Measurements from ENCODE around the gene TP63. TPM values are rescaled to one million over a fixed set of nuclear protein-coding genes. Genes with fewer than 3 reads are reported as not detected.

The TP63 gene
- total RNA-seq, 6 experiments from 2014 or later = 0.06 to 0.55 (median 0.15) TPM; not detected in 3

DNA sequence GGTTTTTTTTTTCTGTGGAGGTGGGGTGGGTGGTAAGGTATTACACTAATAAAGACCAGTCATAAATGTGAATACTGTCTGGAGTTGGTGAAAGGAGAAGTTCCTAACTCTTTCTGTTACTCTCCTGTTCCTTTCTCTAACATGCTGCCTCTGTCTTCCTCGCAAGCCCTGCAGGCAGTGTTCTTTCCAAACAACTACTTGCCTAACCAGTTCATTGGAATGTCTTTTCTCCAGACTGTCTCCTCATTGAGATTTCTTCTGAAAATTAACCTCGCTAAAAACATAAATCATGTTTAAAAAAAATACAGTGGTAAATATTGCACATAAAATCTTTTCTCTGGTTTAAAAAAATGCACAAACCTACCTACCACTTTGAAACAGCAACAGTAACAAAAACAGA lies 135.2 kb downstream of the TP63 start:
- H3K4me3 ChIP-seq = no peak overlapping the region
- no peaks in the 10 kb centered on the region for H3K4me1 ChIP-seq
- H3K9me3 ChIP-seq = no peaks in the 10 kb centered on the region
- WGBS (ENCODE audit: insufficient coverage, low coverage, low lambda C conversion rate, missing lambda C conversion rate) = 66% methylated on average over 2 of the region's 2 CpGs
- intact Hi-C loops (cut with DNase I) = no loop called here
- no peak overlapping the region for H3K27ac ChIP-seq
- no peaks in the 10 kb centered on the region for H3K27me3 ChIP-seq
- TF ChIP-seq, protein P1, sequence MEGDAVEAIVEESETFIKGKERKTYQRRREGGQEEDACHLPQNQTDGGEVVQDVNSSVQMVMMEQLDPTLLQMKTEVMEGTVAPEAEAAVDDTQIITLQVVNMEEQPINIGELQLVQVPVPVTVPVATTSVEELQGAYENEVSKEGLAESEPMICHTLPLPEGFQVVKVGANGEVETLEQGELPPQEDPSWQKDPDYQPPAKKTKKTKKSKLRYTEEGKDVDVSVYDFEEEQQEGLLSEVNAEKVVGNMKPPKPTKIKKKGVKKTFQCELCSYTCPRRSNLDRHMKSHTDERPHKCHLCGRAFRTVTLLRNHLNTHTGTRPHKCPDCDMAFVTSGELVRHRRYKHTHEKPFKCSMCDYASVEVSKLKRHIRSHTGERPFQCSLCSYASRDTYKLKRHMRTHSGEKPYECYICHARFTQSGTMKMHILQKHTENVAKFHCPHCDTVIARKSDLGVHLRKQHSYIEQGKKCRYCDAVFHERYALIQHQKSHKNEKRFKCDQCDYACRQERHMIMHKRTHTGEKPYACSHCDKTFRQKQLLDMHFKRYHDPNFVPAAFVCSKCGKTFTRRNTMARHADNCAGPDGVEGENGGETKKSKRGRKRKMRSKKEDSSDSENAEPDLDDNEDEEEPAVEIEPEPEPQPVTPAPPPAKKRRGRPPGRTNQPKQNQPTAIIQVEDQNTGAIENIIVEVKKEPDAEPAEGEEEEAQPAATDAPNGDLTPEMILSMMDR (IDR thresholded peaks at IDR 0.05) = no peak
- no peak for TF ChIP-seq POLR2A (IDR thresholded peaks at IDR 0.05)
- ATAC-seq (no peak), DNase-seq (no peak)
- H3K36me3 ChIP-seq = no peaks in the 10 kb centered on the region

DNA sequence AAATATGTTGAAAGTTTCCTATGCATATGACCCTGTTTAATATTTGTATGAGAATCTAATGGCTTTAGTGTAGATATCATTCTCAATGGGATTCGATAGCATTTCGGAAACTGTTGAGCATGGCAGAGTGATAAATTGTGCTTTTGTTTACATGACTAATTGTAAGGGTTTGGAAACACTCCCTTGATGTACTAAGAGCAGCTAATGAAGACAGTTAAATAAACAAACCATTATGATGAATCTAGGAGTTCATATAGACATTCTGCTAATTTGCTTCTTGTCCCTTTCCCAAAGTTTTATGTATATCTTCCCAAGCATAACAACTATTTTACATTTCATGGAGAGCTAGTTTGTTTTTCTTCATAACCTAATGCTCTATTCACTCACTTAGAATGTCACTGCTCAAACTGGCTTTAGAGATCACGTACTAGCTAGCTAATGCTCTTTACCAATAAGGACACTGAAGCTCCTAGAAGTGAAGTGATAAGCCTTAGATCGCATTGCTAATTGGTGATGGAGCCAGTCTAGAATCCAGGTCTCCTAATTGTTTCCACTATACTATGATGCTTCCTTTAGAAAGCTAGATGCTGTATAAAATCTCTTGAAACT lies 140.8 kb downstream of the TP63 start:
- Histone ChIP-seq H3K27ac (no peak overlapping the region), H3K9me3 (no peaks in the 10 kb centered on the region), H3K27me3 (no peaks in the 10 kb centered on the region), H3K4me1 (no peaks in the 10 kb centered on the region), H3K36me3 (no peaks in the 10 kb centered on the region), H3K4me3 (no peak overlapping the region)
- intact Hi-C loops (cut with DNase I) = no loop called here
- TF ChIP-seq POLR2A (IDR thresholded peaks at IDR 0.05) = no peak
- TF ChIP-seq, protein P1 (IDR thresholded peaks at IDR 0.05) = no peak
- DNase-seq = no peak
- no peak for ATAC-seq
- WGBS (ENCODE audit: insufficient coverage, low coverage, low lambda C conversion rate, missing lambda C conversion rate) = 77% methylated on average over 4 of the region's 4 CpGs

DNA sequence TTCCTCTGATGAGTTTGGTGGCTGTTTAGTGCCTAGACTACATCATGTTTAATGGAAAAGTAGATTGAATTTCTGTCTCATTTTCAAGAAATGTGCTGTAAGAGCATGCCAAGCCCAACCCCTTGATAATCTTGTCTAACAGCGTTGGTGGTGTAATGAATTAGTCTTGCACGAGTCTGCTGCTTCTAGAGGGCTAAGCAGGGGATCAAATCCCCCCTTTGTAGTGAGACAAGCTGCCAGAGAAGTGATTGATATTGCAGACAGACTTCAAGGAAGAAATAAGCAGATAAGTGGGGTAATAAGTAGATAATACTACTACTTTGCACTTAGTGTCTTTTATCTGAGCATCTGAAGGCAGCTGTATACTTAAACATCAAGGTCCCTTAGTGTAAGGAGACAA lies 141.4 kb downstream of the TP63 start:
- 30% methylated on average over 2 of the region's 2 CpGs for WGBS (ENCODE audit: insufficient coverage, low coverage, low lambda C conversion rate, missing lambda C conversion rate)
- no peak for ATAC-seq
- Histone ChIP-seq H3K27me3 (no peaks in the 10 kb centered on the region), H3K9me3 (no peaks in the 10 kb centered on the region), H3K4me3 (no peak overlapping the region), H3K27ac (no peak overlapping the region), H3K36me3 (no peaks in the 10 kb centered on the region), H3K4me1 (no peaks in the 10 kb centered on the region)
- intact Hi-C loops (cut with DNase I) = no loop called here
- no peak for DNase-seq
- no peak for TF ChIP-seq POLR2A (IDR thresholded peaks at IDR 0.05)
- TF ChIP-seq, protein P1 (IDR thresholded peaks at IDR 0.05) = no peak

DNA sequence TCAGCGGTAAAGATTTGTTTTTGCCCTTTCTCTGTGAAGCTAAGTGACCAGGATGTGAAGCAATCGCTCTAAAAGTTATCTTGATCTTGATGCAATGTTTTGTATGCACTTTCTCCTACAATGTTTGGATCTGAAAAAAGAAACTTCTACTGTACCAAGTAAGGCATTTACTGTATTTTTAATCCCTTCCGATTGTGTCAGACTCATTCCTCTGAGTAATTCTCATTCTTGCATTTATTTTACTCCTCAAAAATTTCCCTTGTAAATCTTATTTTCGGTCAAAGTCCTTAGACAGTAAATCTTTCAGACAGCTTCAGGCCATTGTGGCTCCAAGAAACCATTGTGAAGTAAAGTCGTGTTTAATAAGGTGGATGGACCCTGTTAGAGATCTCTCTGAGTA lies 141.9 kb downstream of the TP63 start:
- ATAC-seq (peak in 2 of 4 donors; percentile 65 to 67), DNase-seq (no peak)
- no peaks in the 10 kb centered on the region for H3K36me3 ChIP-seq
- no peaks in the 10 kb centered on the region for H3K27me3 ChIP-seq
- intact Hi-C loops (cut with DNase I) = no loop called here
- H3K4me3 ChIP-seq = no peak overlapping the region
- no peaks in the 10 kb centered on the region for H3K9me3 ChIP-seq
- no peaks in the 10 kb centered on the region for H3K4me1 ChIP-seq
- TF ChIP-seq, protein P1 (IDR thresholded peaks at IDR 0.05) = no peak
- TF ChIP-seq POLR2A (IDR thresholded peaks at IDR 0.05) = no peak
- H3K27ac ChIP-seq = no peak overlapping the region
- WGBS (ENCODE audit: insufficient coverage, low coverage, low lambda C conversion rate, missing lambda C conversion rate) = 39% methylated on average over 5 of the region's 5 CpGs
